Body of pancreas (tissue), 4 donors: ENCODE data around the gene CFAP45. TPM values are rescaled to one million over a fixed set of nuclear protein-coding genes. Genes with fewer than 3 reads are reported as not detected.
"Not testable (repeated sequence)": the region's sequence is repeated elsewhere in the genome, so short reads cannot be mapped to it uniquely, and the experiment has no call there.

ENCODE experiments used
- ATAC-seq: fragments of 150-250 bp; one replicate; pipeline ENCODE4 v1.9.1; 2016
- DNase-seq, 4 donors: peaks; one replicate each; pipeline ENCODE4 v3.0.0-alpha.2; 2019
- H3K27ac ChIP-seq, 4 donors: fragments of 200-600 bp; sonication (generic); 1 replicate in 3 of 4; 2 replicates in 1 of 4; pipeline versions ENCODE4 v1.5.1 to v1.6.1; 2016 to 2019; ENCODE audit warnings: mild to moderate bottlenecking in 1 of 4, mixed read lengths in 1 of 4, moderate library complexity in 1 of 4
- H3K27me3 ChIP-seq, 2 donors: fragments of 200-600 bp; sonication (generic); one replicate each; pipeline ENCODE4 v1.6.0; 2016; ENCODE audit warnings: mild to moderate bottlenecking in 1 of 2
- H3K36me3 ChIP-seq, 2 donors: fragments of 200-600 bp; sonication (generic); replicated peaks in 1 of 2; 2 replicates each; pipeline ENCODE4 v1.5.1; 2016; ENCODE audit warnings: low read depth in 2 of 2; ENCODE audit not compliant: insufficient read depth in 1 of 2
- H3K4me1 ChIP-seq: fragments of 200-600 bp; sonication (generic); one replicate; pipeline ENCODE4 v1.6.0; 2016
- H3K4me3 ChIP-seq, 2 donors: fragments of 200-600 bp; sonication (generic); 1 replicate in 1 of 2; 2 replicates in 1 of 2; pipeline ENCODE4 v1.5.1; 2016 to 2019
- H3K9me3 ChIP-seq, 3 donors: fragments of 200-600 bp; sonication (generic); 1 replicate in 2 of 3; 2 replicates in 1 of 3; pipeline ENCODE4 v1.5.1; 2016
- POLR2A ChIP-seq, 3 donors: fragments of 450-650 bp; IDR thresholded peaks; one replicate each; pipeline ENCODE4 v1.6.1; 2016; ENCODE audit warnings: antibody characterized with exemption in 3 of 3, mild to moderate bottlenecking in 2 of 3
- WGBS, 2 donors: methylation state at CpG; one replicate each; pipeline ENCODE4 v1.1.5; 2017; 5-methylcytosine and 5-hydroxymethylcytosine counted together
- intact Hi-C: fragments of 100-400 bp; cut with DNase I; formaldehyde crosslinking; loops from one replicate; pipeline ENCODE4 v1.15.1; 2023
- total RNA-seq, 2 donors: library from RNA; depleted of rRNA; stranded (reverse); fragments of >200 nt; gene quantifications; one replicate each; pipeline ENCODE4 v1.1.0, GENCODE V29; 2016
- TF ChIP-seq, protein P1 (sequence below), 7 experiments: fragments of 450-650 bp in 4 of 7; fragments of 200-600 bp in 3 of 7; sonication (generic) in 3 of 7; IDR thresholded peaks; one replicate each; pipeline ENCODE4 v1.5.1; 2016 to 2019; ENCODE audit warnings: antibody characterized with exemption in 7 of 7

The CFAP45 gene
- total RNA-seq, 2 donors from 2014 or later: not detected

GRCh38 chr1:159906960-159907359 is 7.0 kb upstream of the CFAP45 start:
- ATAC-seq (no peak), DNase-seq (no peak)
- intact Hi-C loops: no loop called here
- no peak overlapping the region for H3K4me3 ChIP-seq
- H3K4me1 ChIP-seq: peaks cover 32% of the 10 kb centered on the region
- H3K27ac ChIP-seq: no peak overlapping the region
- WGBS, 2 donors: 30 to 43% methylated on average over 1 of the region's 1 CpG
- no peaks in the 10 kb centered on the region for H3K9me3 ChIP-seq
- TF ChIP-seq, protein P1, sequence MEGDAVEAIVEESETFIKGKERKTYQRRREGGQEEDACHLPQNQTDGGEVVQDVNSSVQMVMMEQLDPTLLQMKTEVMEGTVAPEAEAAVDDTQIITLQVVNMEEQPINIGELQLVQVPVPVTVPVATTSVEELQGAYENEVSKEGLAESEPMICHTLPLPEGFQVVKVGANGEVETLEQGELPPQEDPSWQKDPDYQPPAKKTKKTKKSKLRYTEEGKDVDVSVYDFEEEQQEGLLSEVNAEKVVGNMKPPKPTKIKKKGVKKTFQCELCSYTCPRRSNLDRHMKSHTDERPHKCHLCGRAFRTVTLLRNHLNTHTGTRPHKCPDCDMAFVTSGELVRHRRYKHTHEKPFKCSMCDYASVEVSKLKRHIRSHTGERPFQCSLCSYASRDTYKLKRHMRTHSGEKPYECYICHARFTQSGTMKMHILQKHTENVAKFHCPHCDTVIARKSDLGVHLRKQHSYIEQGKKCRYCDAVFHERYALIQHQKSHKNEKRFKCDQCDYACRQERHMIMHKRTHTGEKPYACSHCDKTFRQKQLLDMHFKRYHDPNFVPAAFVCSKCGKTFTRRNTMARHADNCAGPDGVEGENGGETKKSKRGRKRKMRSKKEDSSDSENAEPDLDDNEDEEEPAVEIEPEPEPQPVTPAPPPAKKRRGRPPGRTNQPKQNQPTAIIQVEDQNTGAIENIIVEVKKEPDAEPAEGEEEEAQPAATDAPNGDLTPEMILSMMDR (IDR thresholded peaks at IDR 0.05): no peak
- TF ChIP-seq POLR2A (IDR thresholded peaks at IDR 0.05): no peak
- no peaks in the 10 kb centered on the region for H3K27me3 ChIP-seq
- H3K36me3 ChIP-seq: no peaks in the 10 kb centered on the region

GRCh38 chr1:159904036-159904435 is 4.1 kb upstream of the CFAP45 start:
- H3K4me3 ChIP-seq, H3K27ac ChIP-seq, H3K27me3 ChIP-seq, DNase-seq, H3K9me3 ChIP-seq, H3K36me3 ChIP-seq, ATAC-seq, intact Hi-C loops: not testable (repeated sequence)
- H3K4me1 ChIP-seq: peaks cover 27% of the 10 kb centered on the region
- WGBS, 2 donors: 82 to 96% methylated on average over 3 of the region's 3 CpGs

- no peaks in the 10 kb centered on the region for H3K36me3 ChIP-seq
- DNase-seq: no peak
- 91 to 100% methylated on average over 3 of the region's 3 CpGs for WGBS, 2 donors
These were observed 2.6 kb upstream of the CFAP45 start for GRCh38 chr1:159902541-159902940.

DNA sequence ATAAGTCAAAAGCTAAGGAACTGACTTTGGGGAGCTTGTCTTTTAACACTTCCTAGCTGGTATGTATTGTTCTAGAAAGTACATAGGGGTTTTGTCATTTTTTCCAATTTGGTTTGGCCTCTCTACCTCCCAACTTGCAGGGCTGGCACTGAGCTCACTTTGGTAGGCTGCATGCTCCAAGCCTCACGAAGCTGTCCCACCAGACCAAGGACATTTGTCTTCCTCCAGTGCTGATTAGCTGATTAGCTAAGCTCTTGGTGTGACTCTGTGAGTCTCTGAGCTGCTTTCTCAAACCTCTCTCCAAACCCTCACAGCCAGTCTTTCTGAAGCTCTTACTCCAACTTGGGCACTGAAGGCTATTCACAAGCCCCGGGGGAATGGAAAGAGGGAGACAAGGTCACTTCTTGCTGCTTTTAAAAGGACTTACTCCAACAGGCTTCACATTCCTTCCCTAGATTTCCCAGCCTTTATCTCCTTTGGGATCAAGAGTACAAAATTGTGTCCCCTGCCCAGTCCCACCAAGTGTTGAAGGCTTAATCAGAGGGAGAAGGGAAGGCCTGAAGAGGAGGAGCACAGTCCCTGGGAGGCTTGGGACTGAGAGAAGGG is 893 bp upstream of the CFAP45 start:
- H3K9me3 ChIP-seq: no peaks in the 10 kb centered on the region
- no peak for TF ChIP-seq POLR2A (IDR thresholded peaks at IDR 0.05)
- TF ChIP-seq, protein P1 (IDR thresholded peaks at IDR 0.05): no peak
- H3K4me3 ChIP-seq: no peak overlapping the region
- no peak for ATAC-seq
- peak overlapping the region; percentile 72 to 92 (median 86) for H3K27ac ChIP-seq
- DNase-seq: no peak
- intact Hi-C loops: no loop called here
- peaks cover 19% of the 10 kb centered on the region for H3K4me1 ChIP-seq
- WGBS, 2 donors: 20 to 33% methylated on average over 2 of the region's 2 CpGs
- H3K27me3 ChIP-seq: no peaks in the 10 kb centered on the region
- no peaks in the 10 kb centered on the region for H3K36me3 ChIP-seq

More at GRCh38 chr1:159902541-159902940, 2.6 kb upstream of the CFAP45 start:
- Histone ChIP-seq H3K9me3 (no peaks in the 10 kb centered on the region), H3K4me3 (no peak overlapping the region), H3K4me1 (peaks cover 22% of the 10 kb centered on the region), H3K27me3 (no peaks in the 10 kb centered on the region), H3K27ac (no peak overlapping the region)
- ATAC-seq: no peak
- intact Hi-C loops: no loop called here
- TF ChIP-seq POLR2A (IDR thresholded peaks at IDR 0.05): no peak
- TF ChIP-seq, protein P1 (IDR thresholded peaks at IDR 0.05): no peak

GRCh38 chr1:159899634-159900033 is 331 bp downstream of the CFAP45 start:
- intact Hi-C loops: not testable (repeated sequence)

DNA sequence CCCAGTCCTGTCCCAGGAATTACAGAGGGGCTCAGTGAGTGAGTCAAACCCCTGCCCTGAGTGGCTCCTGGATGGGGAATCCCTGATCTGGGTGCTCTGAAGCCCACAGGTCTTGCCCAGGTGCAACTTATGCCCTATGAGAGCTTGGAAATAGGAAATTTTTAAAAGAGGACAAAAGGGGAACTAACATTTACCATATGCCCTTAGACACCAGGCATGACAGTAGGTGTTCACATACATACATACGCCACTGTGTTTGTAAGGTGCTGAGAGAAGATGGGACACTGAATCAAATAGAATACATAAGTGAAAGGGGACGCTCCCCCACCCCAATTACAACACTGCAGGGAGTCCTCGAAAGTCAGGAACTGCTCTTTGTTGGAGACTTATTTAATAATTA is 1.4 kb downstream of the CFAP45 start:
- no peak for TF ChIP-seq POLR2A (IDR thresholded peaks at IDR 0.05)
- TF ChIP-seq, protein P1 (IDR thresholded peaks at IDR 0.05): no peak
- DNase-seq (no peak), ATAC-seq (no peak)
- WGBS, 2 donors: 71 to 83% methylated on average over 3 of the region's 3 CpGs
- intact Hi-C loops: no loop called here
- Histone ChIP-seq H3K27ac (no peak overlapping the region), H3K4me1 (peaks cover 19% of the 10 kb centered on the region), H3K9me3 (no peaks in the 10 kb centered on the region), H3K27me3 (no peaks in the 10 kb centered on the region), H3K36me3 (no peaks in the 10 kb centered on the region), H3K4me3 (no peak overlapping the region)

More at GRCh38 chr1:159899634-159900033, 331 bp downstream of the CFAP45 start:
- H3K4me3 ChIP-seq, H3K9me3 ChIP-seq, H3K27me3 ChIP-seq, DNase-seq, ATAC-seq, H3K36me3 ChIP-seq: not testable (repeated sequence)
- Histone ChIP-seq H3K4me1 (peaks cover 19% of the 10 kb centered on the region), H3K27ac (peak overlapping the region in 3 of 4 donors; percentile 86 to 92 (median 87))
- WGBS, 2 donors: 82 to 84% methylated on average over 14 to 15 of the region's 15 CpGs
